ENCODE results near the gene RXFP4.

Gene RXFP4

GRCh38 chr1:155961937-155962336, 20.5 kb downstream of the RXFP4 start:
- DNase-seq = no peak

DNA sequence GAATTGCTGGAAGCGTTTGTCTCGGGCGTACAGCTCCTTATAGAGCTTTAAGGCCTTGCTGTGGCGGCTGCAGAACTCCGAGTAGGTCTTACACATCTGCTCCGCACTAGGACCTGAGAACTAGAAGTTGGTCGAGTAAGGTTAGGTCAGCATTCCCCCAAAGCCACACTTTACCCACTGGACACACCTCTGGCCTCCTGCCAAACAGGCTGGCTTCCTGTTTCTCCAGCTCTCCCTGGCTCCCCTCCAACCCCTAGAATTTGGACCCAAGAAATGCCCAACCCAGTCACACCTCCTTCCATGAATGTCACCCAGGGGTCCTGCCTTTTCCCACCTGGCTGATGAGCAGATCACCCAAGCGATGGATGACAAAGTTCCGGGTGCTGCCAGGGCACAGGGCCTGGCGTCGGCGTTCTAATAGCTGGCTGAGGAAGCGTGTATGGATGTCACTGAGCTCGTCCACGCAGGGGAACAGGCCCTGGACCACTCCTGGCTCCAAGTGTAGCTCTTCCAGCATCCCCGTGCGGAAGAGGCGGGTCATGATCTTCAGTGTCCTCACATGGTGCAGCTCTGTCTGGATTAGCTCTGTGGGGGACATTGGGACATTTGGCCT, 21.3 kb downstream of the RXFP4 start:
- no peak for DNase-seq

GRCh38 chr1:155964193-155964592, 22.8 kb downstream of the RXFP4 start:
- no peak for DNase-seq

GRCh38 chr1:155966135-155966534, 24.7 kb downstream of the RXFP4 start:
- DNase-seq = no peak

GRCh38 chr1:155966750-155967149, 25.3 kb downstream of the RXFP4 start:
- DNase-seq = no peak

DNA sequence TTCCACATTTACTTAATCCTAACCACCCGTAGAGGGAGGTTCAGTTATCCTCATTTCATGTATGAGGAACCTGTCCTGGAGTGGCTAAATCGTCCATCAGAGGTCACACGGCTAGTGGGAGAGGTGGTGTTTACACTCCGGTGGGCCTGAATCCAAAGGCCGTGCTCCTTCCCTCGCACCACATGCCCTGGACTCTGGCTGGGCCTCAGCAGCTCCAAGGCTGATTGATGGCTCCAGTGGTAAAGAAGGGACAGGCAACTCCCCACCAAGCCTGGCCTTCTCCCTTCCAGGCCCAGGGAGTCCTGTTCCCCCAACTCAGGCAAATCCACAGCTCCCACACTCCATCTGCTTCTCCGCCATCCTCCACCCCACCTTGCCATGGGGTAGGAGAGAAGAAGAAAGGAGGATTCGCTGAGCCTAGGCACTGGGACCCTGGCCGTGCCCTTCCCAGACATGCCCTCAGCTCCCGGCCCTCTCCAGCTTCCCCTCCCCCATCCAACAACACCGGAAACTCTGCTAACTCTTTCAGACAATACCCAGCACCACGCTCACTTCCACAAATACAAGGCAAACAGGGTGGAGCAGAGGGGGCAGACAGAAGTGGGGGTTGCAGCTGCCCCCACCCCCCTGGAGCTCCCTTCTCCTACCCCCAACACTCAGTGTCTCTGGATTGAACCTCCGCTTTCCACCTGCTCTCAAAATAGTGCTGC, 26.1 kb downstream of the RXFP4 start:
- no peak for DNase-seq

- no peak for DNase-seq
These were observed 26.6 kb downstream of the RXFP4 start for GRCh38 chr1:155968051-155968400.

DNA sequence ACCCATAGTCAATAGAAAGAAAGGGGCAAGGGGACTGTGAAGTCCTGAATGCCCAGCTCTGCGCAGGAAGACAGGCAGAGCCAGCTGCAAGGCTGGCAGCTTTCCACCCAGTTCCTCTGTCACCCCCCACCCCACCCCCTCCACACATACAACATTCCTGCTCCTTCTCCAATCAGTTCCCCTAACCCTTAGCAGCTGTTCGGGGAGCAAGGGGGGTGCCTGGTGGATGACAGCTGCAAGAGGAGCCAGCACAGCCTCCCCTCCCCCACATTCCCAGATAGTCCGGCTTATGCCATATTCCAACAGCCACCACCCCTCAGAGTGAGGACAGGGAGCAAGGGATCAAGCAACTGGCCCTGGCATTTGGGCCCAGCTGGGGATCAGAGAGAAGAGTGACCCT, 27.2 kb downstream of the RXFP4 start:
- no peak for DNase-seq

DNA sequence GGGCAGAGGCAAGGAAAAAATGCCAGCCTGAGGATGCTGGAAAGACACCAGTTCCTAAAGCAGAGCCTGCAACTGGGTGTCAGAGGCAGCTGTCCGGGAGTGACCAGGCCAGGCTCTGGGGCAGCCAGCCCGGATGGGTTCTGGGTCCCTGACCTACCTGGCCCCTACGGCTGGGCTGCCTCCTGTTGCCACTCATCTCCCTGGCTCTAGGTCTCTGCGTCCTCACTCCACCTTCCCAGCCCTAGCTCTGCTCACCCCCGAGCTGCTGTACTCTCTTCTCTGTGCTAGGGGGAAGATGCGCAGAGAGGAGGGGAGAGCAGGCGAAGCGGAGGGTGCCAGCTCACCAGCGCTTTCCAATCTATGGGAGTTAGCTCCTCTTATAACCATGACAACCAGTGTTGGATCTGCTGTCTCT, 27.9 kb downstream of the RXFP4 start:
- no peak for DNase-seq

GRCh38 chr1:155970531-155971167, 29.2 kb downstream of the RXFP4 start:
- peak; percentile 48 for DNase-seq

- no peak for DNase-seq
These were observed 30.7 kb downstream of the RXFP4 start for GRCh38 chr1:155971910-155972809.

GRCh38 chr1:155973723-155974122, 32.3 kb downstream of the RXFP4 start:
- DNase-seq = no peak

- DNase-seq = no peak
These were observed 33.0 kb downstream of the RXFP4 start for GRCh38 chr1:155974208-155975115.

DNA sequence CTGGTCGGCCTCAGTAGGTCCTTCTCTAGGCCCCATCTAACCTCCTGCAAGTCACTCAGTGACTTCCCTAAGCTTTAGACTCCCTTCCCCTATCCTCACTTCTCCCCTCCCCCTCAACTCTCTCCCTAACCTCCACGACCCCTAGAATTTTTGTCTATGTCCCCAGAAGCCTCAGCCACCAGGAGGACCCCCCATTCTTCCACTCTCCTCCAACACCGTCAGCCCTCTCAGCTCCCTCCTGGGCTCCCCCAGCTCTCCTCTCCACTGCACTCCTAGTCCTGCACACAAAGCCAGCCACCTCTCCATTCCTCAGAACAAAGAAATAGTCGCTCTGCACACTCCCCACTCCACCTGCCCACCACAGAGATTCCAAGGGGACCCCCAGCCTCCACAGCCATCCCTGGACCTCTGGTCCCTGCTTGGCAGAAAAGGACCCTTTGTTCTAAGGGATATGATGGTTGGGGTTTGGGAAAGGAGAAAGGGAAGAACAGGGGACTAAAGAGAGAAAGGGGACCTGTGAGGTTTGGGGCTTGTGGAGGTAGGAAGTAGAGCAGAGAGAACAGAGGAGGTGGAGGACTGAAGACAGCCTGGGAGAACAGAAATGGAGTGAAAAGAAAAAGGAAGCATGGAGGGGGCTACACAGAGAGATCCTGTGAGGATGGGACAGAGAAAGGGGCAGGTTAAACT, 34.1 kb downstream of the RXFP4 start:
- DNase-seq = no peak

DNA sequence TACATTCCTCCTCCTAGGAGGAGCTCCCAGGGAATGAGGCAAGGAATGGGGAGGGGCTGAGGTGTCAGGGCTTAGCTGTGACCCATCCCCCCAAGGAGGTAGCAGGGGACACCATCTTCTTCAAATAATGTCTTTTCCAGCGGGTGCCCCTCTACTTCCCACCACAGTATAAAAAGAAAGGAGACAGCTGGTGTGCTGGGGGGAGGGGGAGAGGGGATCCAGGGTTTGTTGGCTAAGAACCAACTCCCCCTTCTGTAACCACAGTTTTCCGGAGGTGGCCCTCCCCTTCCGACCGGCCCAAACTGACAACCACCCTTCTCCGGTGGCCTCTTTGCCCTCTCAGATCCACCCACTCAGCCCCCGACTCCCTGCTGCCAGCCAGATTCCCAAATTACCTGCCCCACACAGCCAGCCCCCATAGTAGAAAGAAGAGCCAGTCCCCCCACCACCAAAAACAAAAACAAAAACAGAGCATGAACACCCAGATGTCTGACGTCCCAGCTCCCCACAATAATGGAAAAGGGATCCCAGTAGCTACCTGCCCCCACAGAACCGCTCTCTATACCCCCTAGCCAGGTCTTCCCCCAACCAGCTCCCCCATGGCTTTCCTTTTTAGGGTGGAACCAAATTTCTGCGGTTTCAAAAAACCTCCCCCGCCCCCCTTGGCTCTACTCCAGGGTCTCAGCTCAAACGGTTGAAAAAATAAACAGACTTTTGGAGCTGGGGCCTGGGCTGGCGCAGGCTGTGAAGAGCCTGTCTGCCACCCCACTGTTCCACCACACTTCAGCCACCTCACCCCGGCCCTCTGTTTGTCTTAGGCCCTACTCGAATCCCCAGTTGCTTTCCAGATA, 34.8 kb downstream of the RXFP4 start:
- peak; percentile 28 for DNase-seq

GRCh38 chr1:155976913-155977689, 35.7 kb downstream of the RXFP4 start:
- DNase-seq = peak; percentile 8

DNA sequence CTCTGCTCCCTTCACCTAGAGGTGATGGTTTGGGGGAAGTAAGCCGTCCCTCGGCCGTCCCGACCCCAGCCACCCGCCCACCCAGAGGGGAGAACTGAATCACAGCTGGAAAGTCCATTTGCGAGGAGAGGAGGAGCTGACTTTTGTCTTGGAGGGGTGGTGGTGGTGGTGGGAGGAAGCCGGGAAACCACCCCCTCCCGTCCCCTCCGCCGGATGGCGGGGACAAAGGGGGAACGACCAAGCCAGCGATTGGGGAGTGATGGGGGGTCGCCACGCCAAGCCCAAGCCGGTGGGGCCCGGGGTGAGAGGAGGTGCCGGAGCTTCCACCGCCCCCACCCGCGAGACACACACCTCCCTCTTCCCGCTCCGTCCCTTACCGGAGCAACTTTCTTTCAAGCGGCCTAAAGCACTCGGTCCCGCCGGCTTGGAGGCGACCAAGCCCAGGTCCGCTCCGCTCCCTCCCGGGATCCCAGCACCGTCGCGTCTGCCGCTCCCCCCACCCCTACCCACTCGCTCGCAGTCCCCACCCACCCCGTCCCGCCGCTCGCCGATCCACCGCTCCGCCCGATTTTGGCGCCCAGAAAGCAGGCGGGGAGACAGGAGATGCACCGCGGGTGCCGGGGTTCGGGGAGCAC, 36.4 kb downstream of the RXFP4 start:
- DNase-seq = peak; percentile 70

GRCh38 chr1:155978325-155978972, 37.0 kb downstream of the RXFP4 start, which contains the start of gene ARHGEF2:
Gene ARHGEF2, minus strand, starts transcription at chr1:155978547. Its CDS starts 120 bp downstream, at chr1:155978427.
- peak; percentile 82 for DNase-seq

Data from stimulated activated CD4-positive, alpha-beta T cell treated with anti-CD3 and anti-CD28 coated beads, Interleukin-1b, Interleukin-23, amount 100 ng/mL, for 48 hours (primary cell).